PC-3 (cell line): ENCODE measurements around the gene MSI2. TPM values are rescaled to one million over a fixed set of nuclear protein-coding genes. Genes with fewer than 3 reads are reported as not detected.
A peak's percentile ranks its signal among the peaks of the same experiment; 100 is the strongest.

Experiments
- ATAC-seq: fragments of 200-7000 bp; cut with Tn5 transposase; 2 replicates; pipeline ENCODE4 v1.9.1; 2020; ENCODE audit warnings: mild to moderate bottlenecking, moderate library complexity
- BruUV-seq: library from RNA; stranded (reverse); fragments of 400-500 nt; replicated peaks from 2 replicates; lab custom pipeline; 2021; lab: Mats Ljungman, UMichigan
- CTCF ChIA-PET: fragments of 300-600 bp; sonication (Branson Sonifier 250); formaldehyde crosslinking; loops from one replicate; lab custom pipeline; 2022; ENCODE audit warnings: antibody characterized with exemption; lab: Charles Lee
- POLR2A ChIA-PET: fragments of 300-600 bp; sonication (Branson Sonifier 250); formaldehyde crosslinking; loops from one replicate; lab custom pipeline; 2022; ENCODE audit warnings: antibody characterized with exemption; ENCODE audit not compliant: unreplicated experiment; lab: Charles Lee
- DNase-seq: peaks from one replicate; pipeline ENCODE4 v3.0.0-alpha.2; 2015
- H2AFZ ChIP-seq: fragments of 300-600 bp; sonication (generic); 2 replicates; pipeline ENCODE4 v1.6.0; 2016; ENCODE audit warnings: antibody characterized with exemption, low read length
- H3F3A ChIP-seq: fragments of 300-600 bp; sonication (generic); one replicate; pipeline ENCODE4 v1.6.0; 2017; ENCODE audit warnings: antibody characterized with exemption, low read length, control low read depth, mild to moderate bottlenecking; ENCODE audit not compliant: unreplicated experiment
- H3K27ac ChIP-seq: fragments of 300-600 bp; sonication (generic); 2 replicates; pipeline ENCODE4 v1.5.1; 2016; ENCODE audit warnings: mild to moderate bottlenecking, low read length
- H3K27me3 ChIP-seq: fragments of 300-600 bp; sonication (generic); 2 replicates; pipeline ENCODE4 v1.6.1; 2016; ENCODE audit warnings: low read length, mixed read lengths
- H3K36me3 ChIP-seq: fragments of 300-600 bp; sonication (generic); 2 replicates; pipeline ENCODE4 v1.6.1; 2016; ENCODE audit warnings: low read depth, mixed run types, low read length, mixed read lengths
- H3K4me1 ChIP-seq: fragments of 300-600 bp; sonication (generic); 2 replicates; pipeline ENCODE4 v1.5.1; 2016; ENCODE audit warnings: low read length; ENCODE audit not compliant: insufficient read depth
- H3K4me2 ChIP-seq: fragments of 300-600 bp; sonication (generic); 2 replicates; pipeline ENCODE4 v1.6.0; 2016; ENCODE audit warnings: low read length
- H3K4me3 ChIP-seq: fragments of 300-600 bp; sonication (generic); 2 replicates; pipeline ENCODE4 v1.5.1; 2016; ENCODE audit warnings: mild to moderate bottlenecking, low read length, mixed read lengths
- H3K79me2 ChIP-seq: fragments of 300-600 bp; sonication (generic); 2 replicates; pipeline ENCODE4 v1.6.1; 2017; ENCODE audit warnings: low read length, mixed read lengths
- H3K9ac ChIP-seq: fragments of 300-600 bp; sonication (generic); 2 replicates; pipeline ENCODE4 v1.6.0; 2016; ENCODE audit warnings: mild to moderate bottlenecking, low read length
- H3K9me2 ChIP-seq: fragments of 300-600 bp; sonication (generic); replicated peaks from 2 replicates; pipeline ENCODE4 v1.6.1; 2016; ENCODE audit warnings: mixed run types, low read length, mixed read lengths
- H3K9me3 ChIP-seq: fragments of 300-600 bp; sonication (generic); 2 replicates; pipeline ENCODE4 v1.6.1; 2016; ENCODE audit warnings: low read length, mixed read lengths
- H4K20me1 ChIP-seq: fragments of 300-600 bp; sonication (generic); 2 replicates; pipeline ENCODE4 v1.6.1; 2016; ENCODE audit warnings: low read length, mixed read lengths
- EZH2 ChIP-seq: fragments of 300-600 bp; sonication (generic); IDR thresholded peaks from one replicate; pipeline ENCODE4 v1.6.1; 2017; ENCODE audit warnings: antibody characterized with exemption, mild to moderate bottlenecking, low read length; ENCODE audit not compliant: unreplicated experiment
- EZH2phosphoT487 ChIP-seq: fragments of 300-600 bp; sonication (generic); IDR thresholded peaks from 2 replicates; pipeline ENCODE4 v1.6.1; 2018; ENCODE audit warnings: mild to moderate bottlenecking, antibody characterized with exemption, low read length, borderline replicate concordance
- intact Hi-C: fragments of 100-400 bp; cut with micrococcal nuclease; formaldehyde crosslinking; loops from 2 replicates; pipeline ENCODE4 v1.9.0; 2023
- total RNA-seq: library from RNA; depleted of rRNA; stranded (reverse); fragments of >200 nt; gene quantifications from 2 replicates; pipeline ENCODE4 v1.2.3, GENCODE V29; 2014
- TF ChIP-seq, protein P1 (sequence below): fragments of 300-600 bp; sonication (generic); conservative IDR thresholded peaks from 2 replicates; pipeline ENCODE4 v1.5.1; 2017; ENCODE audit warnings: antibody characterized with exemption, low read depth, mild to moderate bottlenecking, low read length

The MSI2 gene
- total RNA-seq, 1 experiment from 2014 or later = 54.7 TPM

DNA sequence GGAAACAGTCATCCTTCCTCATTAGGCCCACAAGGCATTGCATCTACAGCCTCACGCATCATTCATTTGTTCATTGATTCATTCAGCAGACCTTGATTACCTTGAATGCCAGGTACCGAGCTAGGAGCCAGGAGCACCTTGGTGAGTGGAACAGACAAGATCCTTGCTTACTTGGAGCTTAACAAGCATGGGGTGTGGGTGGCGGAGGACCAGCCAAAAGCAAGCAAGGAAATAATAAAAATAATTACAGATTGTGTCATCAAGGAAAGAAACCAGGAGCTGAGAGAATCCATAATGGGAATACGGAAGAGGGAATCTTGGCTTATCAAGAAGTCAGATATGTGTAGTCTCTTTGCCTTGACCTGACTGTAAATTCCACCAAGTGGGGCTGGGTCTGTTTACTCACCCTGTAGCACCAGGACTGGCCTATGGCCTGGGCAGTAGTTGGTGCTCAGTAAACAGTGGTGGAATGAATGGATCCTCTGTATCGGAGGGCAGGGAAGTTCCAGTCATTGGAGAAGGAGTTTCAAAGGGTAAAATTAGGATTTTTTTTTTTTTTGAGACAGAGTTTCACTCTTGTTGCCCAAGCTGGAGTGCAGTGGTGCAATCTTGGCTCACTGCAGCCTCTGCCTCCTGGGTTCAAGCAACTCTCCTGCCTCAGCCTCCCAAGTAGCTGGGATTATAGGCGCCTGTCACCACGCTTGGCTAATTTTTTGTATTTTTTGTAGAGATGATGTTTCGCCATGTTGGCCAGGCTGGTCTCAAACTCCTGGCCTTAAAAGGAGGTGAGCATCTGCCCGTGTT is 157.7 kb downstream of the MSI2 start:
- intact Hi-C loops = no loop called here
- Histone ChIP-seq H3F3A (no peaks in the 10 kb centered on the region), H3K9me3 (no peaks in the 10 kb centered on the region), H4K20me1 (no peaks in the 10 kb centered on the region), H2AFZ (no peak overlapping the region), H3K4me1 (peaks cover 24% of the 10 kb centered on the region), H3K4me2 (peak overlapping the region; percentile 46), H3K27me3 (no peaks in the 10 kb centered on the region), H3K79me2 (peaks cover 8% of the 10 kb centered on the region), H3K36me3 (no peaks in the 10 kb centered on the region), H3K4me3 (no peak overlapping the region), H3K9ac (peak overlapping the region; percentile 24), H3K9me2 (no peaks in the 10 kb centered on the region), H3K27ac (peak overlapping the region; percentile 74)
- POLR2A ChIA-PET = interaction anchor here (0.6 to 0.7 kb wide), 2 partner anchors 157 to 904 kb away, joined by 3 to 7 read pairs; no protein-coding TSS in a partner anchor
- no TSS peak for BruUV-seq
- CTCF ChIA-PET = interaction anchor here (0.6 kb wide), 1 partner anchor 148 kb away, joined by 3 read pairs; no protein-coding TSS in a partner anchor
- DNase-seq (peak; percentile 71), ATAC-seq (peak; percentile 98)
- no peak for TF ChIP-seq EZH2
- TF ChIP-seq EZH2phosphoT487 = no peak

DNA sequence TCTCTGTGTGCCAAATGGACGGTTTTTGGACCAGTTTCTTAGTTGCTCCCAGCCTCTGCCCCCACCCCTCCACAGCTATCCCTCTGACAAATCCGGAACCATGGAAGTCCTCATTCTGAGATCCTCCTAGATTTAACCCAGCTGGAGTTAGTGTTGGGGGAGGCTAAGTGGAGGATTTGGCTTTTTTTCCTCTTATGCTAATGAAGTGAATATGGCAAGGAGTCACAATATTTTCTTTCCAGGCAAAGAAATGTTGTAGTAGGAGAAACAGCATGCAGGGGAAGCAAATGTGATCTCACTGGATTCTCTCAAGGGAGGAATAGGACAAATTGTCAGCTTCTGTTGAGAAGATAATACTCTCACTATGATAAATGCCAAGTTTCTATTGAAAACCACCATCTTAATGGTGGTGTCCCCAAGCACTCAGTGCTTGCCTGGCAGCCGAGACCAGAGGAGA is 159.5 kb downstream of the MSI2 start:
- TF ChIP-seq EZH2 (no peak), EZH2phosphoT487 (no peak)
- TF ChIP-seq, protein P1, sequence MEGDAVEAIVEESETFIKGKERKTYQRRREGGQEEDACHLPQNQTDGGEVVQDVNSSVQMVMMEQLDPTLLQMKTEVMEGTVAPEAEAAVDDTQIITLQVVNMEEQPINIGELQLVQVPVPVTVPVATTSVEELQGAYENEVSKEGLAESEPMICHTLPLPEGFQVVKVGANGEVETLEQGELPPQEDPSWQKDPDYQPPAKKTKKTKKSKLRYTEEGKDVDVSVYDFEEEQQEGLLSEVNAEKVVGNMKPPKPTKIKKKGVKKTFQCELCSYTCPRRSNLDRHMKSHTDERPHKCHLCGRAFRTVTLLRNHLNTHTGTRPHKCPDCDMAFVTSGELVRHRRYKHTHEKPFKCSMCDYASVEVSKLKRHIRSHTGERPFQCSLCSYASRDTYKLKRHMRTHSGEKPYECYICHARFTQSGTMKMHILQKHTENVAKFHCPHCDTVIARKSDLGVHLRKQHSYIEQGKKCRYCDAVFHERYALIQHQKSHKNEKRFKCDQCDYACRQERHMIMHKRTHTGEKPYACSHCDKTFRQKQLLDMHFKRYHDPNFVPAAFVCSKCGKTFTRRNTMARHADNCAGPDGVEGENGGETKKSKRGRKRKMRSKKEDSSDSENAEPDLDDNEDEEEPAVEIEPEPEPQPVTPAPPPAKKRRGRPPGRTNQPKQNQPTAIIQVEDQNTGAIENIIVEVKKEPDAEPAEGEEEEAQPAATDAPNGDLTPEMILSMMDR = no peak
- intact Hi-C loops = no loop called here
- DNase-seq = no peak
- H3K4me3 ChIP-seq = no peak overlapping the region
- no peaks in the 10 kb centered on the region for H3K36me3 ChIP-seq
- no peak for ATAC-seq
- no peaks in the 10 kb centered on the region for H3K27me3 ChIP-seq
- no peaks in the 10 kb centered on the region for H3K9me2 ChIP-seq
- CTCF ChIA-PET = no interaction called here
- H4K20me1 ChIP-seq = no peaks in the 10 kb centered on the region
- no peaks in the 10 kb centered on the region for H3K9me3 ChIP-seq
- POLR2A ChIA-PET = no interaction called here
- H3K79me2 ChIP-seq = no peaks in the 10 kb centered on the region
- BruUV-seq = no TSS peak
- H2AFZ ChIP-seq = no peak overlapping the region
- H3K27ac ChIP-seq = no peak overlapping the region
- H3K4me1 ChIP-seq = peaks cover 35% of the 10 kb centered on the region
- H3K4me2 ChIP-seq = no peak overlapping the region
- H3F3A ChIP-seq = no peaks in the 10 kb centered on the region
- no peak overlapping the region for H3K9ac ChIP-seq

DNA sequence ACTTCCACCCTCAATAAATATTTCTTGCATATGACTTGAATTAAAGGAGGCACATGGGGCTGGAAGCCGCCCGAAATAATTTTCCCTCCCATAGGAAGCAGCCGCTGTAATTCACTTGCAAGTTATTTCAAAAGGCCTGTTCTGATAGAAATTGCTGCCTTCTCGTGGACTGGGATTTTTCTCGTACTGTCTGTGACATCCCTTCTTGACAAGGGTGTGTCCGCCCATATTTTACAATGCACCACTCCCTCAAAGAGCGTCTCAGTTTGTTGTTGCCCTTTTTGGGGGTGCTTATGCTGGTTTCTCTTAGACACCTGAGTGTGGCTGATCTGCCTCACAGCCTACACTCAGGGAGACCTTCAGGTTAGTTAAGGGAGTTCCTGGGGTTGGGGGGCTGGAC is 160.0 kb downstream of the MSI2 start:
- no peaks in the 10 kb centered on the region for H4K20me1 ChIP-seq
- peaks cover 38% of the 10 kb centered on the region for H3K4me1 ChIP-seq
- no peak overlapping the region for H3K27ac ChIP-seq
- H2AFZ ChIP-seq = no peak overlapping the region
- intact Hi-C loops = no loop called here
- no peaks in the 10 kb centered on the region for H3K9me2 ChIP-seq
- TF ChIP-seq EZH2phosphoT487 = no peak
- TF ChIP-seq EZH2 = no peak
- TF ChIP-seq, protein P1 = no peak
- no peak overlapping the region for H3K9ac ChIP-seq
- H3K27me3 ChIP-seq = no peaks in the 10 kb centered on the region
- ATAC-seq (no peak), DNase-seq (no peak)
- H3K4me3 ChIP-seq = no peak overlapping the region
- no peak overlapping the region for H3K4me2 ChIP-seq
- no peaks in the 10 kb centered on the region for H3K36me3 ChIP-seq
- no peaks in the 10 kb centered on the region for H3F3A ChIP-seq
- H3K9me3 ChIP-seq = no peaks in the 10 kb centered on the region
- BruUV-seq = no TSS peak
- no peaks in the 10 kb centered on the region for H3K79me2 ChIP-seq
- ChIA-PET POLR2A (no interaction called here), CTCF (no interaction called here)
